SK-N-MC (cell line): ENCODE data around the gene SZT2.
A peak's percentile ranks its signal among the peaks of the same experiment; 100 is the strongest.

Experiments used
- DNase-seq: peaks from one replicate; pipeline ENCODE4 v3.0.0-alpha.2; 2011; ENCODE audit warnings: low read depth, low spot score
- H3K27ac ChIP-seq: fragments of 200-600 bp; sonication (generic); 2 replicates; pipeline ENCODE4 v1.5.1; 2016; ENCODE audit warnings: mixed run types
- H3K36me3 ChIP-seq: fragments of 200-600 bp; sonication (generic); 2 replicates; pipeline ENCODE4 v1.6.1; 2017; ENCODE audit warnings: antibody characterized with exemption, low read length, mixed read lengths; ENCODE audit not compliant: insufficient read depth
- H3K4me3 ChIP-seq: fragments of 200-600 bp; sonication (generic); 2 replicates; pipeline ENCODE4 v1.5.1; 2016
- H3K9ac ChIP-seq: fragments of 200-600 bp; sonication (generic); 2 replicates; pipeline ENCODE4 v1.8.0; 2017; ENCODE audit warnings: mixed run types, mixed read lengths; ENCODE audit not compliant: insufficient read length
- H3K9me3 ChIP-seq: fragments of 200-600 bp; sonication (generic); 2 replicates; pipeline ENCODE4 v1.6.1; 2017; ENCODE audit warnings: low read depth, mild to moderate bottlenecking, antibody characterized with exemption, low read length, moderate library complexity, mixed read lengths
- EZH2 ChIP-seq: fragments of 200-600 bp; sonication (generic); IDR thresholded peaks from one replicate; pipeline ENCODE4 v1.6.1; 2017; ENCODE audit warnings: antibody characterized with exemption
- FOXP2 ChIP-seq: optimal IDR thresholded peaks from 2 replicates; pipeline ENCODE3; 2011; ENCODE audit warnings: mild to moderate bottlenecking, moderate library complexity; ENCODE audit not compliant: insufficient read depth; ENCODE audit errors: extremely low read length, control extremely low read depth
- POLR2AphosphoS5 ChIP-seq: IDR thresholded peaks from 2 replicates; pipeline ENCODE4 v1.6.1; 2012; ENCODE audit warnings: mild to moderate bottlenecking, low read depth, low read length, borderline replicate concordance

The SZT2 gene

DNA sequence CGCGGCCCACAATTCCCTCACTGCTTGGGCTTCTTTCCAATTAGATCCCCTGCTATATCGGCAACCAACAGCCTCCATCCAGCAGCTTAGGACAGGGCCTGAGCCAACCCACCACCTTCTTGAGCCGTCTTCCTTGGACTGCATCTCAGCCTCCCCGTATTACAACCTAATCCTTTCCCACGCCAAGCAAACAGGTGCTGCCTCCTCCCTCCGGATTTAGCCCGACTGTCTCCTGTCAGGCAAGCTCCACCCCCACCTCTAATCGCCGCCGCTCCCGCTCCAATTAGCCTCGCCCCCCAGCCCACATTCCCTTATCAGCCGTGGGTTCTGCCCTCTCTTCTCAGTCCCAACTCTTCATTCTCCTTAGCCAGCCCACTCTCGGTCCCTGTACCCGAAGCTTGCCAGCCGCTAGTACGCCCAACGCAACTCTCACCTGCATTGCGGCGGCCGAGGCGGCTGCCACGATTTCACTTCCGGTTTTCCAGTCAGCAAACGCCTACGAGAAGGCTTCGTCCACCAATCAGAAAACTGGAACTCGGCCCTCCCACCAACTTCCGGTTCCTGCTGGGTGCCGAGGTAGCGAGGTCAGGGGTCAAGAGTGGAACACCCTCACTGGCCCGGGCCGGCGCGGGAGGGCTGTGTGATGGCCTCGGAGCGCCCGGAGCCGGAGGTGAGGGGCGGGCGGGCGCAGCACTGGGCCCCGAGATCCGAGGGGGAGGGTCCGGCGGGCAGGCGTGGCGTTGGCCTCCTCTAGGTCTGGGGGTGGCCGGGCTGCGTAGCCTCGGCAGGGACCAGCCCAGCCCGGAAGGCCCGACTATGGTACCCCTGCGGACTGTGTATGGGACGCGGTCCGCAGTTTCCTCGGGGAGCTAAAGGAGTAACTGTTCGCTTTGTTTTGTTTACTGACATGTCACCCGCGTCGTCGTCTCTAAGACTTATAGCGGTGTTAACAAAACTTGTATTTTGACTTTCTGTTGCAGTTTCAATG is at the start of gene SZT2, which contains the start of gene MED8:
Gene SZT2, plus strand, starts transcription at position 574 of the 988 bp plus-strand sequence. Its CDS starts 70 bp downstream, at position 644.
Gene MED8, minus strand, starts transcription at position 475 of the 988 bp plus-strand sequence. Its CDS starts 36 bp downstream, at position 439.
- peak; percentile 42 for DNase-seq
- peak within 1 kb of the TSS; percentile 47; the same call in 1 of the 2 replicates for H3K27ac ChIP-seq
- TF ChIP-seq FOXP2 (peak; percentile 8), EZH2 (no peak), POLR2AphosphoS5 (peak; percentile 93)

GRCh38 chr1:43340559-43340958 is 49.1 kb upstream of the SZT2 start:
- H3K27ac ChIP-seq, result no peak overlapping the region

More for the DNA sequence above, at the start of gene SZT2, which contains the start of gene MED8:
- H3K9me3 ChIP-seq, result no peaks in the 10 kb centered on the region
- H3K4me3 ChIP-seq, result peak within 1 kb of the TSS; percentile 93
- peaks cover 24% of the 10 kb centered on the region for H3K36me3 ChIP-seq
- H3K9ac ChIP-seq, result peak within 1 kb of the TSS; percentile 88

DNA sequence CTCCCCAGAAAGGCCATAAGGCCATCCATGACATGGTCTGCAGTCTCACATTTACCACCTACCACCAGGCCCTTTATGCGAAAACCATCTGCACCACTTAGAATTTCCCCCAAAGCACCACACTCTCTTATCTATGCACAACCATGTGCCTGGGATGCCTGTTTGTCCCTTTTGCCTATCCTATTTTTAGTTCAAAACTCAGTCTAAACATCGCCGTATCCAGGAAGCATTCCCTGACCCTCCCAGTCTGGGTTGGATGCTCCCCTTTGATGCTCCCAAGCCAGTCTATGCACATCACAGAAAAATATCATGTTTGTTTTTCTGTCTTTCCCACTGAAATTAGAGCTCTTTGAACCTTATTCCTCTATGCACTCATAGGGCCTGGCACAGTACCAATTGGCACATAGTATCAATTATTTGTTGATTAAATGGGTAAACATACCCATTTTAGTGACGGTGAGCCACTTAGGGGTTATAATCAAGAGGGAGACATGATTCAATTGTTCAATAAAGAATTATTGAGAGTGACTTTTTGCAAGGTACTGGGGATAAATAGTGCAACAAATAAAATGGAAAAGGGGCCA is 45.3 kb upstream of the SZT2 start:
- no peaks in the 10 kb centered on the region for H3K36me3 ChIP-seq
- no peak overlapping the region for H3K27ac ChIP-seq
- H3K9ac ChIP-seq, result no peak overlapping the region
- no peak for TF ChIP-seq FOXP2
- TF ChIP-seq EZH2, result no peak
- TF ChIP-seq POLR2AphosphoS5, result no peak
- H3K9me3 ChIP-seq, result no peaks in the 10 kb centered on the region
- H3K4me3 ChIP-seq, result no peak overlapping the region
- no peak for DNase-seq

More at GRCh38 chr1:43340559-43340958, 49.1 kb upstream of the SZT2 start:
- TF ChIP-seq FOXP2, result no peak
- TF ChIP-seq POLR2AphosphoS5, result no peak
- TF ChIP-seq EZH2, result no peak
- DNase-seq, result no peak
- H3K9ac ChIP-seq, result no peak overlapping the region
- no peak overlapping the region for H3K4me3 ChIP-seq
- no peaks in the 10 kb centered on the region for H3K9me3 ChIP-seq
- H3K36me3 ChIP-seq, result no peaks in the 10 kb centered on the region

- Histone ChIP-seq H3K36me3 (no peaks in the 10 kb centered on the region), H3K9me3 (no peaks in the 10 kb centered on the region), H3K27ac (no peak overlapping the region), H3K9ac (no peak overlapping the region), H3K4me3 (no peak overlapping the region)
- TF ChIP-seq FOXP2, result no peak
- DNase-seq, result no peak
Observed at GRCh38 chr1:43345120-43345519, 44.6 kb upstream of the SZT2 start.

DNA sequence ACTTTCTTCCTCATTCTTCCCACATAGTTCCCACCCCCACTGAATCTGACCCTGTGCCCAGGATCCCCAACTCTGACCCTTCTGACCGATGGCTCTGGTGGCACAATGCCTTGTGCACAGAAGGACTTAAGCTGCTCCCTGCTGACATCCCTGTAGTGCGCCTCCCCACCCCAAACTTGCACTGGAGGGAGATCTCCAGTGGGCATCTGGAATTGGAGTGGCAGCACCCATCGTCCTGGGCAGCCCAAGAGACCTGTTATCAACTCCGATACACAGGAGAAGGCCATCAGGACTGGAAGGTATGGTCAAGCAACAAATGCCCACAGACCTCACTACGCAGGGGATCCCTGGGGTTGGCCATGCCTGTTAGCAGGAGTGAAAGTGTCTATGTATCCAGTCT is 43.1 kb upstream of the SZT2 start:
- no peaks in the 10 kb centered on the region for H3K9me3 ChIP-seq
- TF ChIP-seq FOXP2 (no peak), EZH2 (no peak)
- no peaks in the 10 kb centered on the region for H3K36me3 ChIP-seq
- H3K9ac ChIP-seq, result no peak overlapping the region
- no peak overlapping the region for H3K27ac ChIP-seq
- DNase-seq, result no peak
- no peak overlapping the region for H3K4me3 ChIP-seq

GRCh38 chr1:43348343-43348808 is 41.3 kb upstream of the SZT2 start:
- no peak for TF ChIP-seq POLR2AphosphoS5
- TF ChIP-seq FOXP2, result no peak
- no peak for TF ChIP-seq EZH2
- Histone ChIP-seq H3K27ac (no peak overlapping the region), H3K4me3 (no peak overlapping the region), H3K36me3 (no peaks in the 10 kb centered on the region), H3K9ac (no peak overlapping the region), H3K9me3 (no peaks in the 10 kb centered on the region)
- no peak for DNase-seq

DNA sequence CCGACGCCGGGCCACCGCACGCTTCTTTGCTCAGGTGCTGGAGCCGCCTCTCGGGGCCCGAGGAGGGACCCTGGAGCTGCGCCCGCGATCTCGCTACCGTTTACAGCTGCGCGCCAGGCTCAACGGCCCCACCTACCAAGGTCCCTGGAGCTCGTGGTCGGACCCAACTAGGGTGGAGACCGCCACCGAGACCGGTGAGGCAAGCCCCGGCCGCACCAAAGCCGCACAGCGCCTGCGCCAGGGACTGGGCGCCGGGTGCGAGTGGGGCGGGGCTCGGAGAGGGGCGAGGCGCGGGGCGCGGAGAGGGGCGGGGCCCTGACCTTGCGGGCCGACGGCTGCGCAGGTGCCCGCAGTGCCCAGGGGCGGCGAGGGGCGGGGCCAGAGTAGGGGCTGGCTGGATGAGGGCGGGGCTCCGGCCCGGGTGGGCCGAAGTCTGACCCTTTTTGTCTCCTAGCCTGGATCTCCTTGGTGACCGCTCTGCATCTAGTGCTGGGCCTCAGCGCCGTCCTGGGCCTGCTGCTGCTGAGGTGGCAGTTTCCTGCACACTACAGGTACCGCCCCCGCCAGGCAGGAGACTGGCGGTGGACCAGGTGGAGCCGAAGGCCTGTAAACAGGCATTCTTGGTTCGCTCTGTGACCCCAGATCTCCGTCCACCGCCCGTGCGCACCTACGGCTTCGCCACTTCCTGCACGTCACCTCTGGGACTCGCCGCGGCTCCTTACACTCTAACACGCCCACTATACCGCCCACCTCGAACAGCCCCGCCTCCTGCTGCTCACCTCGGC is 40.7 kb upstream of the SZT2 start:
- Histone ChIP-seq H3K4me3 (no peak overlapping the region), H3K36me3 (no peaks in the 10 kb centered on the region), H3K9me3 (no peaks in the 10 kb centered on the region), H3K27ac (no peak overlapping the region), H3K9ac (no peak overlapping the region)
- TF ChIP-seq FOXP2, result no peak
- TF ChIP-seq POLR2AphosphoS5, result peak; percentile 65; the same call in 1 of the 2 replicates
- TF ChIP-seq EZH2, result no peak
- DNase-seq, result no peak
